Eye (tissue), 1 donor: ENCODE results near the gene MTMR10.

ENCODE experiments used
- DNase-seq: peaks from one replicate; pipeline ENCODE4 v3.0.0-alpha.2; 2015

Gene MTMR10

GRCh38 chr15:30917013-30917412 lies 74.4 kb downstream of the MTMR10 start:
- no peak for DNase-seq

GRCh38 chr15:30913761-30914160 lies 77.7 kb downstream of the MTMR10 start:
- DNase-seq: no peak

- no peak for DNase-seq
Measured at GRCh38 chr15:30906366-30906765, 85.1 kb downstream of the MTMR10 start.

- no peak for DNase-seq
Measured at GRCh38 chr15:30905821-30906220, 85.6 kb downstream of the MTMR10 start.

- no peak for DNase-seq
Measured at GRCh38 chr15:30904812-30905211, 86.6 kb downstream of the MTMR10 start.

GRCh38 chr15:30903497-30904187 lies 87.8 kb downstream of the MTMR10 start, which contains the start of gene FAN1:
TSS of gene FAN1 (plus strand) at chr15:30903915. CDS start at chr15:30904664, 749 bp downstream.
- DNase-seq: peak; percentile 96

- no peak for DNase-seq
Measured at GRCh38 chr15:30901889-30902288, 89.5 kb downstream of the MTMR10 start.

GRCh38 chr15:30896211-30896606 lies 95.2 kb downstream of the MTMR10 start:
- no peak for DNase-seq

GRCh38 chr15:30895461-30896210 lies 95.8 kb downstream of the MTMR10 start:
- no peak for DNase-seq

GRCh38 chr15:30889196-30889595 lies 102.2 kb downstream of the MTMR10 start:
- no peak for DNase-seq
